SHP77 (cell line): Measurements from ENCODE around the gene ZBTB1.
"Not testable (repeated sequence)": the region's sequence is repeated elsewhere in the genome, so short reads cannot be mapped to it uniquely, and the experiment has no call there.

Experiments used
- DNase-seq, 2 experiments: peaks; one replicate each; lab custom pipeline; 2025; lab: John Stamatoyannopoulos, UW

Gene ZBTB1

GRCh38 chr14:64496764-64497163 is 7.8 kb upstream of the ZBTB1 start:
- no peak for DNase-seq

GRCh38 chr14:64500088-64500487 is 4.5 kb upstream of the ZBTB1 start:
- DNase-seq, result no peak

- peak; percentile 21 to 45 for DNase-seq
These were observed 3.0 kb upstream of the ZBTB1 start for GRCh38 chr14:64501411-64502171.

GRCh38 chr14:64502456-64502855 is 2.1 kb upstream of the ZBTB1 start:
- DNase-seq, result no peak

- DNase-seq, result no peak
These were observed 1.6 kb upstream of the ZBTB1 start for GRCh38 chr14:64502887-64503433.

- peak; percentile 89 to 93 for DNase-seq
These were observed 898 bp upstream of the ZBTB1 start, which contains the start of gene ZBTB25 for GRCh38 chr14:64503434-64504309. TSS of gene ZBTB25 (minus strand) at chr14:64503838. CDS start at chr14:64490533, 13,305 bp downstream.

- DNase-seq, result peak; percentile 55 to 83
These were observed 576 bp downstream of the ZBTB1 start for GRCh38 chr14:64504897-64505794.

- no peak for DNase-seq
These were observed 2.2 kb downstream of the ZBTB1 start for GRCh38 chr14:64506721-64507120.

GRCh38 chr14:64507376-64508156 is 3.0 kb downstream of the ZBTB1 start:
- no peak for DNase-seq

GRCh38 chr14:64508215-64508776 is 3.7 kb downstream of the ZBTB1 start:
- DNase-seq, result no peak

- no peak for DNase-seq
These were observed 4.5 kb downstream of the ZBTB1 start for GRCh38 chr14:64509036-64509435.

- peak; percentile 43 to 63 for DNase-seq
These were observed 6.5 kb downstream of the ZBTB1 start for GRCh38 chr14:64510825-64511671.

- no peak for DNase-seq
These were observed 8.7 kb downstream of the ZBTB1 start for GRCh38 chr14:64513271-64513670.

- no peak for DNase-seq
These were observed 10.5 kb downstream of the ZBTB1 start for GRCh38 chr14:64515053-64515452.

- DNase-seq, result no peak
These were observed 12.4 kb downstream of the ZBTB1 start for GRCh38 chr14:64516969-64517368.

- not testable (repeated sequence) for DNase-seq
These were observed 13.1 kb downstream of the ZBTB1 start for GRCh38 chr14:64517667-64518066.

- no peak for DNase-seq
These were observed 13.7 kb downstream of the ZBTB1 start for GRCh38 chr14:64518229-64518628.

GRCh38 chr14:64520699-64521098 is 16.1 kb downstream of the ZBTB1 start:
- DNase-seq, result no peak

- DNase-seq, result no peak
These were observed 18.2 kb downstream of the ZBTB1 start for GRCh38 chr14:64522591-64523355.
